ENCODE results near the gene CTDP1. TPM values are rescaled to one million over a fixed set of nuclear protein-coding genes. Genes with fewer than 3 reads are reported as not detected.
A peak's percentile ranks its signal among the peaks of the same experiment; 100 is the strongest.

Gene CTDP1
- total RNA-seq, 1 donor from 2014 or later, result 23.9 TPM

- no peaks in the 10 kb centered on the region for H3K9me3 Mint-ChIP-seq (ENCODE audit: low read depth)
- DNase-seq (ENCODE audit: low spot score, unreplicated experiment), result no peak
- no peaks in the 10 kb centered on the region for H3K4me1 Mint-ChIP-seq (ENCODE audit: low read depth)
- no peaks in the 10 kb centered on the region for H3K27me3 Mint-ChIP-seq
- no peak overlapping the region for H3K4me3 Mint-ChIP-seq (ENCODE audit: low read depth)
- no peak overlapping the region for H3K27ac Mint-ChIP-seq
- H3K36me3 Mint-ChIP-seq (ENCODE audit: insufficient read depth), result peaks cover 10% of the 10 kb centered on the region
- no peak for TF ChIP-seq CTCF (IDR thresholded peaks at IDR 0.05; ENCODE audit: unreplicated experiment)
Measured at GRCh38 chr18:79694895-79695213, 15.3 kb downstream of the CTDP1 start.

- no peak for TF ChIP-seq CTCF (IDR thresholded peaks at IDR 0.05; ENCODE audit: unreplicated experiment)
- Mint-ChIP-seq H3K27me3 (no peaks in the 10 kb centered on the region), H3K4me3 (ENCODE audit: low read depth) (no peak overlapping the region), H3K27ac (no peak overlapping the region), H3K9me3 (ENCODE audit: low read depth) (no peaks in the 10 kb centered on the region), H3K4me1 (ENCODE audit: low read depth) (no peaks in the 10 kb centered on the region), H3K36me3 (ENCODE audit: insufficient read depth) (peaks cover 14% of the 10 kb centered on the region)
- DNase-seq (ENCODE audit: low spot score, unreplicated experiment), result no peak
Measured at GRCh38 chr18:79695269-79695668, 15.7 kb downstream of the CTDP1 start.

DNA sequence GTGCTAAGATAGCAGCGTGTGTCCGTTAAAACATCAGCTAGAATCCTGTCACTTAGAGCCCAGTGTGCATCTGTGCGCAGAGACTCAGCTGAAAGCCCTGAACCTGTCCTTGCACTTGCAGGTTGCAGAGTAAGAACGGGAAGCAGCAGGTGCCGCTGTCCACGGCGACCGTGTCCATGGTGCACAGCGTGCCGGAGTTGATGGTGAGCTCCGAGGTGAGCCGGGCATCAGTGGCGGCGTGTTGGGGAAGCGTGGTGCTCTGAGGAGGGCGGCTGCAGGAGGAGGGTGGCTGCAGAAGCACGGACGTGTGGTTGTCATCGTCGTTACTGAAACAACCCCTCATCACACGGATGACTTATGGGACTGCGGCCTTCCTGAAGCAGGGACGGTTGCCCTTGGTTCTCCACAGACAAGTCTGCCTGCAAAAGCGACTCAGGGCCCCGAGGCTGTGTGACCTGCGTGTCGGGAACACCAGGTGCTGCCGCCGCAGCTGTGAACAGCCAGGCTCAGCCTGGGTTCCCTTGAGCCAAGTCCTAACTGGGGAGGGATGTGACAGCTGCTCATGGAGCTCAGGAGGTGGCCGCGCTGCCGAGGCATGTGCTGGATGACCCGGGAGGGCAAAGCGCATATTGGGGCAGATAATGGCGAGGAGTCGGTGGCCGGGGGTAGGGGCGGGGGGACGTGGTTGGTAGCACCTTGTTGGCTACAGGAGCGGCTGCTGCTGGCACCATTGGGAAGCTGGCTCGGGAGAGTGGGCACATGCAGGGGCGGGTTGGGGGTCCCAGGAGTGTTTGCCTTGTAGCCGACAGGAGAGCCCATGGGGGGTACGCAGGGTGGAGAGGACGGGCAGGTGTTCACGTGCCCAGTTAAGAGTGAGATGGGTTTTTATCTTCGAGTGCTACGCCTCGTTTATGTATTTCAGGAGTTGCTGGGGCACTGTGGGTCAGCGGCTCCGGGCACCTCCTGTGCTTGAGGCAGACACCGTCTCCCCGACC is 16.6 kb downstream of the CTDP1 start:
- Mint-ChIP-seq H3K36me3 (ENCODE audit: insufficient read depth) (peaks cover 17% of the 10 kb centered on the region), H3K27ac (peak overlapping the region; percentile 90), H3K9me3 (ENCODE audit: low read depth) (no peaks in the 10 kb centered on the region), H3K4me1 (ENCODE audit: low read depth) (no peaks in the 10 kb centered on the region), H3K27me3 (no peaks in the 10 kb centered on the region), H3K4me3 (ENCODE audit: low read depth) (no peak overlapping the region)
- TF ChIP-seq CTCF (IDR thresholded peaks at IDR 0.05; ENCODE audit: unreplicated experiment), result no peak
- DNase-seq (ENCODE audit: low spot score, unreplicated experiment), result no peak

DNA sequence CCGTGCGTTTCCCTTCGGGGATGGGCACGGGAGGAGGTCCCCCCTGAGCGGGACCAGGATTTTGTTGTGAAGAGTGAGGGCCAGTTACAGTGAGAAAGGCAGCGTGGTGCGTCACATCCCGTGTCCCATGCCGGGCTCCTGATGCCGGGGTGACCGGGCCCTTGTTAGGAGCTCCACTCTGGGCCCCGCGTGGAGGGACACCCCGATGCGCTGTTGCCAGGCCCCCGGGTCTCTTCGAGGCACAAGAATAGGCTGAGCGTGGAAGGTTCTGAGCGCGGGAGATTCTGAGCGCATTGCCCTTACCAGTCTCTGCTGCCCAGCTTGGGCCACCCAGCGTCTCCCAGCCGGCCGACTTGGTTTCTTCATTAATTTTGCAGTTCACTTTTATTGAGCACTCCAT is 17.6 kb downstream of the CTDP1 start:
- Mint-ChIP-seq H3K27me3 (no peaks in the 10 kb centered on the region), H3K4me3 (ENCODE audit: low read depth) (no peak overlapping the region), H3K9me3 (ENCODE audit: low read depth) (no peaks in the 10 kb centered on the region), H3K36me3 (ENCODE audit: insufficient read depth) (peaks cover 17% of the 10 kb centered on the region), H3K4me1 (ENCODE audit: low read depth) (no peaks in the 10 kb centered on the region), H3K27ac (no peak overlapping the region)
- TF ChIP-seq CTCF (IDR thresholded peaks at IDR 0.05; ENCODE audit: unreplicated experiment), result no peak
- DNase-seq (ENCODE audit: low spot score, unreplicated experiment), result no peak

DNA sequence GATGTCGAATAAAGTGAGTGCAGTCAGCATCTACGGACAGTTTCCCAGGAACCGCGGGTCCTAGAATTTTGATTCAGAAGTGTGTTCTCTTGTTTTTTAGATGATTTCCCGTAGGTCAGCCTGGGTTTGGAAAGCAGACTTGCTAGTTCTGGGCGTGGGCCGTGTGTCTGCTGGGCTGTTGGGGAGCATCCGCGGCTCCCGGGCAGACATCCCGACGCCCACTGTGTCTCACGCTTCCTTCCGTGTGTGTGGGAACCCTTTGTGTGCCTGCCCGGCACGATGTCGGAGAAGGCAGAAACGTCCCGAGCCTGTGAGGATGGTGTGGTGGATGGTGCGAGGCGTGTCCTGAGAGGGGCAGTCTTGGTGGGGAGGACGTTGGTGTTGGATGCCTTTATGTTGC is 18.4 kb downstream of the CTDP1 start:
- no peak for TF ChIP-seq CTCF (IDR thresholded peaks at IDR 0.05; ENCODE audit: unreplicated experiment)
- H3K36me3 Mint-ChIP-seq (ENCODE audit: insufficient read depth), result peaks cover 17% of the 10 kb centered on the region
- H3K27me3 Mint-ChIP-seq, result no peaks in the 10 kb centered on the region
- H3K9me3 Mint-ChIP-seq (ENCODE audit: low read depth), result no peaks in the 10 kb centered on the region
- no peaks in the 10 kb centered on the region for H3K4me1 Mint-ChIP-seq (ENCODE audit: low read depth)
- no peak overlapping the region for H3K27ac Mint-ChIP-seq
- no peak overlapping the region for H3K4me3 Mint-ChIP-seq (ENCODE audit: low read depth)
- DNase-seq (ENCODE audit: low spot score, unreplicated experiment), result no peak

All from progenitor cell of endocrine pancreas (in vitro differentiated cells).